Panc1 (cell line): ENCODE data around the gene ARRB2. TPM values are rescaled to one million over a fixed set of nuclear protein-coding genes. Genes with fewer than 3 reads are reported as not detected.

Source experiments
- ATAC-seq: fragments of 200-7000 bp; cut with Tn5 transposase; 2 replicates; pipeline ENCODE4 v1.9.1; 2020; ENCODE audit warnings: mild to moderate bottlenecking, moderate library complexity
- BruUV-seq: library from RNA; stranded (reverse); fragments of 400-500 nt; replicated peaks from 2 replicates; lab custom pipeline; 2021; lab: Mats Ljungman, UMichigan
- CTCF ChIA-PET: fragments of 300-600 bp; sonication (Branson Sonifier 250); formaldehyde crosslinking; loops from one replicate; lab custom pipeline; 2022; ENCODE audit warnings: antibody characterized with exemption; lab: Charles Lee
- POLR2A ChIA-PET: fragments of 300-600 bp; sonication (Branson Sonifier 250); formaldehyde crosslinking; loops from one replicate; lab custom pipeline; 2022; ENCODE audit warnings: antibody characterized with exemption; lab: Charles Lee
- DNase-seq: peaks from one replicate; pipeline ENCODE4 v3.0.0-alpha.2; 2010; ENCODE audit warnings: low read depth, low spot score
- H3K27ac ChIP-seq: 2 replicates; pipeline ENCODE4 v1.5.1; 2011; ENCODE audit warnings: mild to moderate bottlenecking, low read length, inconsistent platforms
- H3K27me3 ChIP-seq: fragments of 200-500 bp; sonication (Bioruptor generic); 2 replicates; pipeline ENCODE4 v1.6.0; 2014; ENCODE audit warnings: low read length, inconsistent platforms; ENCODE audit not compliant: control insufficient read depth, insufficient read depth
- H3K36me3 ChIP-seq: fragments of 200-500 bp; sonication (Bioruptor generic); 2 replicates; pipeline ENCODE4 v1.5.1; 2014; ENCODE audit warnings: inconsistent platforms, mild to moderate bottlenecking, low read length, moderate library complexity; ENCODE audit not compliant: control insufficient read depth, insufficient read depth
- H3K4me1 ChIP-seq: 2 replicates; pipeline ENCODE4 v1.5.1; 2011; ENCODE audit warnings: inconsistent platforms, mild to moderate bottlenecking, low read length, moderate library complexity; ENCODE audit not compliant: control insufficient read depth, insufficient read depth
- H3K4me3 ChIP-seq, 2 experiments: 2 replicates each; pipeline ENCODE4 v1.5.1; 2011 to 2012; ENCODE audit warnings: low read depth in 2 of 2, low read length in 2 of 2, mild to moderate bottlenecking in 2 of 2, inconsistent platforms in 1 of 2, moderate library complexity in 1 of 2
- H3K9me3 ChIP-seq: fragments of 200-500 bp; sonication (Bioruptor generic); 2 replicates; pipeline ENCODE4 v1.5.1; 2014; ENCODE audit warnings: low read depth, mild to moderate bottlenecking, inconsistent platforms, low read length, moderate library complexity; ENCODE audit not compliant: control insufficient read depth, insufficient read depth
- CTCF ChIP-seq: fragments of 450-650 bp; IDR thresholded peaks from 2 replicates; pipeline ENCODE4 v1.5.1; 2017; ENCODE audit warnings: mild to moderate bottlenecking
- POLR2AphosphoS5 ChIP-seq: IDR thresholded peaks from 2 replicates; pipeline ENCODE4 v1.6.1; 2012; ENCODE audit warnings: mild to moderate bottlenecking, low read depth, low read length, moderate library complexity
- REST ChIP-seq, 2 experiments: IDR thresholded peaks; 2 replicates each; pipeline ENCODE4 v1.6.1; 2011 to 2012; ENCODE audit warnings: low read depth in 2 of 2, control low read depth in 1 of 2, low read length in 1 of 2, mild to moderate bottlenecking in 1 of 2, moderate library complexity in 1 of 2; ENCODE audit not compliant: insufficient read depth in 1 of 2
- SIN3A ChIP-seq: IDR thresholded peaks from 2 replicates; pipeline ENCODE4 v1.6.1; 2012; ENCODE audit warnings: low read depth, mild to moderate bottlenecking, low read length, moderate library complexity, borderline replicate concordance; ENCODE audit not compliant: insufficient read depth
- TCF7L2 ChIP-seq: IDR thresholded peaks from 2 replicates; pipeline ENCODE4 v1.6.1; 2011; ENCODE audit warnings: mild to moderate bottlenecking, low read depth, low read length, inconsistent platforms
- in situ Hi-C: cut with HindIII; loops from 2 replicates; pipeline ENCODE4 v1.10.0; 2016; ENCODE audit warnings: low sequenced_read_pairs, low pct_unique_long_range_greater_than_20kb
- intact Hi-C: fragments of 100-400 bp; cut with micrococcal nuclease; formaldehyde crosslinking; loops from one replicate; pipeline ENCODE4 v1.10.0; 2022; ENCODE audit not compliant: unreplicated experiment
- total RNA-seq: library from RNA; stranded (reverse); gene quantifications from one replicate; pipeline ENCODE4 v1.2.1, GENCODE V29; 2021; ENCODE audit not compliant: unreplicated experiment

ARRB2 gene
- total RNA-seq, 1 experiment from 2014 or later, result 39.2 TPM

DNA sequence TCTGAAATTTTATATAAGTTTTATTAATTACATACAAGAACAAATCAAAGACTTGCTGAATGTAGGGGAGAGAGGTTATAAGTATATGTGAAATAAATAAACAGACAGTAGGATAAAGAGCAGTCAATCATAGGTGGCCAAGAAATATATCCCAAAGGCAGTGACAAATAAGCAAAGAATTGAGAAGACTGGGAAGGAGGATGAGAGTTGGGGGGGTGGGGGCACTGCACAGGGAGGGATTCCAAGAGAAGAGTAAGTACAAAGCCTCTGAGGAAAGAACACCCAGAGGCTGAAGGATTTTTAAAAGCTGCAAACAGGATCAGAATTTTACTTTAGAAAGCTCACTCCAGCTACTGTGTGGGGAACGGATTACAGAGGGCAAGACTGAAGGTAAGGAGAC, 9.3 kb upstream of the ARRB2 start:
- ATAC-seq (no peak), DNase-seq (no peak)
- ChIA-PET POLR2A (no interaction called here), CTCF (interaction anchor here (0.6 to 0.7 kb wide), 3 partner anchors 11 to 98 kb away, joined by 3 to 5 read pairs (median 3); no protein-coding TSS in a partner anchor)
- in situ Hi-C loops (no loop called here), intact Hi-C loops (no loop called here)
- Histone ChIP-seq H3K9me3 (no peaks in the 10 kb centered on the region), H3K4me1 (peaks cover 6% of the 10 kb centered on the region; the same call in 1 of the 2 replicates), H3K27me3 (no peaks in the 10 kb centered on the region), H3K4me3 (no peak overlapping the region), H3K36me3 (peaks cover 6% of the 10 kb centered on the region; the same call in 1 of the 2 replicates), H3K27ac (no peak overlapping the region)
- no peak for TF ChIP-seq SIN3A
- no peak for TF ChIP-seq TCF7L2
- TF ChIP-seq REST (IDR thresholded peaks at IDR 0.05; ENCODE audit: insufficient read depth in 1 of 2, low read depth in 2 of 2, low read length in 1 of 2), result no peak
- no peak for TF ChIP-seq CTCF
- no peak for TF ChIP-seq POLR2AphosphoS5
- BruUV-seq, result no TSS peak

DNA sequence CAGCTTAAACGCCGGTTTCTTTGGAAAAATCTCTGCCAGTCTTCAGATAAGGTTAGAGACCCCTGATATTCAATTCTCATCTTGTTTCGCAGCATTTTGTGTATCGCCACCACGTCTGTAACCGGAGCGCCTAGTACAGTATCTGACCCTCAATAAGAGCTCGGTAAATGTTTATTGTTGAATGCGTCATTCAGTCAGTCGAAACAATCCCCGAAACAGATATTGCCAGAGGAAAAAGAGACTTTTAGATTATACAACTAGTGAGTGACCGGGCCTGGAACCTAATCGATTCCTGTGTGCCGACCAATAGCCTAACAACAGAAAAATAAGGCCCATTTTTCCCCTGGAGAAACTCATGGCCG, 7.1 kb upstream of the ARRB2 start:
- Histone ChIP-seq H3K9me3 (no peaks in the 10 kb centered on the region), H3K4me1 (peaks cover 6% of the 10 kb centered on the region; the same call in 1 of the 2 replicates), H3K27me3 (no peaks in the 10 kb centered on the region), H3K27ac (peak overlapping the region; percentile 85), H3K4me3 (peak overlapping the region; percentile 93 to 95), H3K36me3 (peaks cover 6% of the 10 kb centered on the region; the same call in 1 of the 2 replicates)
- CTCF ChIA-PET, result no interaction called here
- no peak for DNase-seq
- BruUV-seq, result no TSS peak
- intact Hi-C loops (no loop called here), in situ Hi-C loops (no loop called here)
- ATAC-seq, result no peak
- TF ChIP-seq REST (IDR thresholded peaks at IDR 0.05; ENCODE audit: insufficient read depth in 1 of 2, low read depth in 2 of 2, low read length in 1 of 2) (no peak), CTCF (no peak), TCF7L2 (no peak), SIN3A (no peak), POLR2AphosphoS5 (no peak)
- POLR2A ChIA-PET, result no interaction called here
